H9 (cell line): ENCODE data around the gene ACRV1. TPM values are rescaled to one million over a fixed set of nuclear protein-coding genes. Genes with fewer than 3 reads are reported as not detected.

Source experiments
- DNase-seq: peaks from one replicate; pipeline ENCODE4 v3.0.0-alpha.2; 2017
- H2AFZ ChIP-seq: one replicate; pipeline ENCODE4 v1.6.1; 2013; ENCODE audit warnings: mild to moderate bottlenecking, low read length, control low read depth, moderate library complexity
- H2AK5ac ChIP-seq: 2 replicates; pipeline ENCODE4 v1.6.1; 2013; ENCODE audit warnings: low read length, control low read depth, mixed read lengths; ENCODE audit not compliant: insufficient read length
- H2BK120ac ChIP-seq: one replicate; pipeline ENCODE4 v1.6.1; 2013; ENCODE audit warnings: low read depth, mild to moderate bottlenecking, low read length, control low read depth, inconsistent platforms; ENCODE audit not compliant: poor library complexity, severe bottlenecking
- H2BK12ac ChIP-seq: 2 replicates; pipeline ENCODE4 v1.6.1; 2013; ENCODE audit warnings: low read length, control low read depth, mixed read lengths, low read depth; ENCODE audit not compliant: insufficient read length
- H2BK15ac ChIP-seq: 2 replicates; pipeline ENCODE4 v1.6.1; 2013; ENCODE audit warnings: low read depth, low read length, control low read depth
- H2BK20ac ChIP-seq: one replicate; pipeline ENCODE4 v1.6.1; 2013; ENCODE audit warnings: low read depth, mild to moderate bottlenecking, low read length, control low read depth, inconsistent platforms; ENCODE audit not compliant: poor library complexity, severe bottlenecking
- H2BK5ac ChIP-seq: 2 replicates; pipeline ENCODE4 v1.6.1; 2013; ENCODE audit warnings: low read length, control low read depth, mixed read lengths; ENCODE audit not compliant: insufficient read length
- H3K14ac ChIP-seq: 2 replicates; pipeline ENCODE4 v1.6.1; 2013; ENCODE audit warnings: low read length, control low read depth; ENCODE audit not compliant: insufficient read depth
- H3K18ac ChIP-seq: 2 replicates; pipeline ENCODE4 v1.6.1; 2013; ENCODE audit warnings: low read depth, mild to moderate bottlenecking, mixed read lengths, low read length, control low read depth; ENCODE audit not compliant: insufficient read length
- H3K23ac ChIP-seq: 2 replicates; pipeline ENCODE4 v1.6.1; 2013; ENCODE audit warnings: low read length, control low read depth, mixed read lengths, low read depth; ENCODE audit not compliant: insufficient read length
- H3K23me2 ChIP-seq: 2 replicates; pipeline ENCODE4 v1.6.1; 2013; ENCODE audit warnings: low read depth, mild to moderate bottlenecking, mixed read lengths, low read length, control low read depth; ENCODE audit not compliant: insufficient read length, poor library complexity, severe bottlenecking
- H3K27ac ChIP-seq: 2 replicates; pipeline ENCODE4 v1.5.1; 2013; ENCODE audit warnings: low read length, control low read depth, mixed read lengths, low read depth; ENCODE audit not compliant: insufficient read length
- H3K27me3 ChIP-seq: 2 replicates; pipeline ENCODE4 v1.6.1; 2013; ENCODE audit warnings: low read length, control low read depth, inconsistent platforms; ENCODE audit not compliant: insufficient read depth
- H3K4ac ChIP-seq: 2 replicates; pipeline ENCODE4 v1.6.1; 2013; ENCODE audit warnings: low read depth, mild to moderate bottlenecking, control low read depth, inconsistent platforms, low read length, moderate library complexity
- H3K4me1 ChIP-seq: 2 replicates; pipeline ENCODE4 v1.6.1; 2013; ENCODE audit warnings: low read length, control low read depth, inconsistent platforms; ENCODE audit not compliant: insufficient read depth
- H3K4me2 ChIP-seq: 2 replicates; pipeline ENCODE4 v1.6.1; 2013; ENCODE audit warnings: low read length, control low read depth, mixed read lengths; ENCODE audit not compliant: insufficient read length, insufficient read depth
- H3K56ac ChIP-seq: 2 replicates; pipeline ENCODE4 v1.6.1; 2013; ENCODE audit warnings: low read depth, mild to moderate bottlenecking, mixed read lengths, low read length, control low read depth; ENCODE audit not compliant: insufficient read length
- H3K79me1 ChIP-seq: 2 replicates; pipeline ENCODE4 v1.6.1; 2013; ENCODE audit warnings: low read depth, mild to moderate bottlenecking, moderate library complexity, low read length, control low read depth, inconsistent platforms; ENCODE audit not compliant: insufficient read depth, poor library complexity, severe bottlenecking
- H3K79me2 ChIP-seq: 2 replicates; pipeline ENCODE4 v1.6.1; 2013; ENCODE audit warnings: low read length, control low read depth, inconsistent platforms; ENCODE audit not compliant: insufficient read depth
- H3K9ac ChIP-seq: 2 replicates; pipeline ENCODE4 v1.6.1; 2013; ENCODE audit warnings: low read length, control low read depth, mixed read lengths; ENCODE audit not compliant: insufficient read length; ENCODE audit errors: extremely low read depth
- H3K9me3 ChIP-seq: one replicate; pipeline ENCODE4 v1.6.1; 2013; ENCODE audit warnings: low read depth, low read length, inconsistent platforms; ENCODE audit not compliant: control insufficient read depth
- H3T11ph ChIP-seq: one replicate; pipeline ENCODE4 v1.6.1; 2013; ENCODE audit warnings: mild to moderate bottlenecking, low read length, control low read depth, inconsistent platforms
- H4K20me1 ChIP-seq: one replicate; pipeline ENCODE4 v1.6.1; 2013; ENCODE audit not compliant: control insufficient read depth, insufficient read length, insufficient read depth
- H4K5ac ChIP-seq: 2 replicates; pipeline ENCODE4 v1.6.1; 2013; ENCODE audit warnings: low read depth, mild to moderate bottlenecking, mixed read lengths, low read length, control low read depth; ENCODE audit not compliant: insufficient read length
- H4K8ac ChIP-seq: replicated peaks from 2 replicates; pipeline ENCODE4 v1.6.1; 2013; ENCODE audit warnings: low read length, control low read depth, mixed read lengths, low read depth; ENCODE audit not compliant: insufficient read length
- H4K91ac ChIP-seq: 2 replicates; pipeline ENCODE4 v1.6.1; 2013; ENCODE audit warnings: low read depth, mild to moderate bottlenecking, moderate library complexity, mixed read lengths, low read length, control low read depth; ENCODE audit not compliant: insufficient read length
- H3K27ac Mint-ChIP-seq, 3 experiments: 2 replicates in 2 of 3; 3 replicates in 1 of 3; pipeline ENCODE4 v1.8.0; 2020 to 2021; ENCODE audit warnings: mixed read lengths in 3 of 3, mild to moderate bottlenecking in 1 of 3, moderate library complexity in 1 of 3
- H3K27me3 Mint-ChIP-seq: 2 replicates; pipeline ENCODE4 v1.8.0; 2021; ENCODE audit warnings: low read depth, mild to moderate bottlenecking, moderate library complexity, mixed read lengths
- H3K36me3 Mint-ChIP-seq, 3 experiments: 2 replicates in 2 of 3; 3 replicates in 1 of 3; pipeline ENCODE4 v1.8.0; 2020 to 2021; ENCODE audit warnings: low read depth in 3 of 3, mixed read lengths in 3 of 3; ENCODE audit not compliant: insufficient read depth in 1 of 3
- H3K4me1 Mint-ChIP-seq, 2 experiments: 2 replicates each; pipeline ENCODE4 v1.8.0; 2020; ENCODE audit warnings: mixed read lengths in 2 of 2
- H3K4me3 Mint-ChIP-seq, 2 experiments: 2 replicates in 1 of 2; 3 replicates in 1 of 2; pipeline ENCODE4 v1.8.0; 2020 to 2021; ENCODE audit warnings: mild to moderate bottlenecking in 2 of 2, mixed read lengths in 2 of 2, moderate library complexity in 1 of 2
- H3K9me3 Mint-ChIP-seq, 2 experiments: 2 replicates in 1 of 2; 3 replicates in 1 of 2; pipeline ENCODE4 v1.8.0; 2020; ENCODE audit warnings: mild to moderate bottlenecking in 2 of 2, mixed read lengths in 2 of 2, moderate library complexity in 1 of 2
- CTCF ChIP-seq: fragments of 200-600 bp; sonication (generic); conservative IDR thresholded peaks from 3 replicates; pipeline ENCODE4 v1.8.0; 2021; ENCODE audit warnings: antibody characterized with exemption, mild to moderate bottlenecking
- WGBS: extraction: QIAGEN DNeasy Blood & Tissue Kit; methylation state at CpG from one replicate; pipeline ENCODE4 v1.1.7; 2013; ENCODE audit warnings: missing lambda C conversion rate, low lambda C conversion rate, mixed read lengths; ENCODE audit not compliant: insufficient read length; ENCODE audit errors: extremely low coverage; 5-methylcytosine and 5-hydroxymethylcytosine counted together
- total RNA-seq: library from RNA; stranded (reverse); gene quantifications from 2 replicates; pipeline ENCODE4 v1.2.1, GENCODE V29; 2021

The ACRV1 gene
- total RNA-seq, 1 experiment from 2014 or later: not detected

GRCh38 chr11:125662689-125663088 is 18.0 kb downstream of the ACRV1 start:
- no peak overlapping the region for H4K8ac ChIP-seq
- no peak overlapping the region for H2BK120ac ChIP-seq
- no peaks in the 10 kb centered on the region for H3K4me1 ChIP-seq
- H3T11ph ChIP-seq: no peak overlapping the region
- no peak overlapping the region for H2AK5ac ChIP-seq
- no peak overlapping the region for H3K27ac Mint-ChIP-seq
- H3K23me2 ChIP-seq: no peaks in the 10 kb centered on the region
- H3K4me1 Mint-ChIP-seq: no peaks in the 10 kb centered on the region
- no peak overlapping the region for H4K91ac ChIP-seq
- no peak overlapping the region for H3K4me2 ChIP-seq
- H3K9me3 ChIP-seq: no peaks in the 10 kb centered on the region
- no peak overlapping the region for H2BK5ac ChIP-seq
- H3K4ac ChIP-seq: no peak overlapping the region
- no peaks in the 10 kb centered on the region for H3K79me2 ChIP-seq
- no peak for TF ChIP-seq CTCF
- H2BK15ac ChIP-seq: no peak overlapping the region
- no peak overlapping the region for H3K23ac ChIP-seq
- WGBS: no CpG with 5 or more reads among the region's 2 CpGs
- no peak overlapping the region for H2BK20ac ChIP-seq
- H3K14ac ChIP-seq: no peak overlapping the region
- peaks cover 4 to 8% of the 10 kb centered on the region in 2 experiments; a peak in 4 of 5 replicates for H3K9me3 Mint-ChIP-seq
- no peak for DNase-seq
- H3K56ac ChIP-seq: no peak overlapping the region
- H2BK12ac ChIP-seq: no peak overlapping the region
- H2AFZ ChIP-seq: no peak overlapping the region
- no peak overlapping the region for H4K5ac ChIP-seq
- no peak overlapping the region for H3K27ac ChIP-seq
- H3K36me3 Mint-ChIP-seq: peaks cover 47 to 74% (median 73%) of the 10 kb centered on the region in 3 experiments
- no peak overlapping the region for H3K18ac ChIP-seq
- no peak overlapping the region for H3K9ac ChIP-seq
- no peak overlapping the region for H3K4me3 Mint-ChIP-seq
- H3K27me3 Mint-ChIP-seq: no peaks in the 10 kb centered on the region
- H3K79me1 ChIP-seq: peaks cover 2% of the 10 kb centered on the region
- H4K20me1 ChIP-seq: no peaks in the 10 kb centered on the region
- H3K27me3 ChIP-seq: no peaks in the 10 kb centered on the region
